Islet precursor cell (in vitro differentiated cells): Measurements from ENCODE around the gene OXSM.

Experiments
- DNase-seq: peaks from one replicate; pipeline ENCODE4 v3.0.0-alpha.2; 2018

Gene OXSM

GRCh38 chr3:25804676-25805075 is 14.8 kb downstream of the OXSM start:
- DNase-seq = no peak

DNA sequence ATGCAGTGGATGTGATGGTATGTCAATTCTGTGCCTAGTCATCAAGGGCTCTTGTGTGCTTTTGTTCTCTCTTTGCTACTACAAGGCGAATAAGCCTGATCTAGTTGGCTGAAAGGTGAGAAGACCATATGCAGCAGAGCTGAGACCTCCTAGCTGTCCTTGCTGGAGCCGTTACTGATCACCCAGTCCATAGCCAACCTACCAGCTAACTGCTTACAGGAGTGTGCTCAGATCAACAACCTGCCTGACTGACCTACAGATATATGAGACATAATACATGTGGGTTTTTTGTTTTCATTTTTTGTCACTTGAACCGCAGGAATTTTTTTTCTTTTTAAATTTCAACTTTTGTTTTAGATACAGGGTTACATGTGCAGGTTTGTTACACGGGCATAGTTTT is 22.8 kb downstream of the OXSM start:
- DNase-seq = no peak

GRCh38 chr3:25817107-25817506 is 27.2 kb downstream of the OXSM start:
- no peak for DNase-seq

DNA sequence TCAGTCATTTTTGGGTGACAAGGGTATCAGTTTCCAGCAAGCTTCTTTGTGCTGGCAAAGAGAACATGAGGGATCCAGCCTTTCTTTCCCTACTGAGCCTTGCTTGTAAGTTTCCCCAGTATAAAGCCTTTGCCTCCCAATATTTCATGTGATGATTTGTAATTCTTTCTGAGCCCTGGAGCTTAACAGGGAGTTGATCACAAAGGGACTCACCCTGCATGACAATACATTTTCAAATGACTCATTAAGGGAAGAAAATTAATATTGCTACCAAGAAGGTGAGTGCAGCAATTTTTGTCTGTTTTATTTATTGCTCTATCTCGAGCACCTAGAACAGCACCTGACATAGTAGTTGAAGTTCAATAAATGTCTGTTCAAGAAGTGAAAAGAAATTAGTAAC is 27.7 kb downstream of the OXSM start:
- no peak for DNase-seq

GRCh38 chr3:25818335-25818734 is 28.4 kb downstream of the OXSM start:
- DNase-seq = no peak

GRCh38 chr3:25820366-25820765 is 30.5 kb downstream of the OXSM start:
- peak; percentile 58 for DNase-seq

GRCh38 chr3:25820816-25821486 is 31.1 kb downstream of the OXSM start:
- no peak for DNase-seq

DNA sequence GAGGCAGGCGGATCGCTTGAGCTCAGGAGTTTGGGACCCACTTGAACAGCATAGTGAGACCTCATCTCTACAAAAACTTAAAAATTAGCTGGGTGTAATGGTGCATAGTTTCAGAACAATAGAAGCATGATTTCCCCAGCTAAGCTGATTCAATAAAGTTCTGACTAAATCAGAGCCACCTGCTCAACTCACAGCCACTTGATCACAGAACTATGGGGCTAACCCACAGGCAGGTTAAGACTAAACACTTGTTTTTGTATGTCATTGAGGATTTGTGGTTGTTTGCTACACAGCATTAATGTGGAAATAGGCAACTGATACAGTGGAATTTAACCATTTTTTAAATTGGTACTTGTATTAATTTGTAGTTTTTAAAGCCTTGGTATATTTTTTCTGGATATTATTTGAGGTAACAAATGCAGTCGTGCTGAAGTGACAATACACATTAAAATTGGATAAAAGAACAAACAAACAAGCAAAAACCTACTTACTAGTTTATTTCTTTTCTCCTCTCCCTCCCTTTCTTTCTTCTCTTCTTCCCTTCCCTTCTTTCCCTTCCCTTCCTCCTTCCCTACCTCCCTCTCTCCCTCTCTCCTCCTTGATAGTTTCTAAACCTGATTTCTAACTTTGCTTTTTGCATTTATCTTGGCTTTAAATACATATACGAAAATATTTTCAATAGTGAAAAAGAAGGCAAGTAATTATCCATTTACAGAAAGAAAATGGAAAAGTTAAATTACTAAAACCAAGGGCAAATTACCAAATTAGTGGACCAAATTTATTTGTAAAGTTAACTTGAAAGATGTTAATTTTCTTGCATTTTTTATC is 32.1 kb downstream of the OXSM start:
- DNase-seq = no peak

- no peak for DNase-seq
Observed at GRCh38 chr3:25823314-25823713, 33.4 kb downstream of the OXSM start.

GRCh38 chr3:25826510-25826909 is 36.6 kb downstream of the OXSM start:
- no peak for DNase-seq

GRCh38 chr3:25830373-25831280 is 40.7 kb downstream of the OXSM start:
- DNase-seq = no peak

GRCh38 chr3:25831578-25831977 is 41.7 kb downstream of the OXSM start:
- DNase-seq = peak; percentile 65

DNA sequence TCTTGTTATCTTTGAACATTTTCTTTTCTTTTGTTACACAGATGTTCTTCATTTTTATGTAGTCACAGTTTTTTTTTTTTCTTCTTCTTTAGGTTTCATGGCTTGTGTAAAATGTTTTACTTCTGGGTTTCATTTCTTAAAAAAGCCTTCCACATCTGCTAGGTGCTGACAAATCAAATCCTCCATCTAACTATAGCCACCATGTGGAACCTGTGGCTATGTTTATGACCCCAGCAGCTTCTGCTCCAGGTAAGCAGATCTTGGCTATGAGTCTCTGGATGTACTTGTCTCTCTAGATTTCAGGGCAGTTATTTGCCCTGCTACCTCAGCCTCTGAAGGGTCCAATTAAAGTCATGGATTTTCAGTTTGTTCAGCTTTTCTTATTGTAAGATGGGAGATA is 44.5 kb downstream of the OXSM start:
- DNase-seq = no peak

DNA sequence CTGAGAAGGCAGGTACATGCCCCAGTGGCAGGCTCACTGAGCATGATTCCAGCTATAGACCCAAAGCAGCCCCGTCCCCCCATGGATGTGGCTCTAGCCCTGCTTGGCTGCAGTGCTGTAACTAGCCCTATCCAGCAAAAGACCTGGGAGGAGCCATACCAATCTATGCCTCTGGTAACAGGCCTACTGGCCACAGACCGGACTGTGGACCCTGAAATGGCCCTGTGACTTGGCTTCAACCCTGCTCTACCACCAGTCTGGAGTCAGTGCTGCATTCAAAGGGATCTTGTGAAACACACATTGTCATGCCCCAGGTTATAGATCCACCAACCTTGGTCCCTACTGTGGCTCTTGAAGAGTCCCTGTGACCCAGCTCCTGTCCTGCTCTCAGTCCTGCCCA is 46.7 kb downstream of the OXSM start:
- no peak for DNase-seq

DNA sequence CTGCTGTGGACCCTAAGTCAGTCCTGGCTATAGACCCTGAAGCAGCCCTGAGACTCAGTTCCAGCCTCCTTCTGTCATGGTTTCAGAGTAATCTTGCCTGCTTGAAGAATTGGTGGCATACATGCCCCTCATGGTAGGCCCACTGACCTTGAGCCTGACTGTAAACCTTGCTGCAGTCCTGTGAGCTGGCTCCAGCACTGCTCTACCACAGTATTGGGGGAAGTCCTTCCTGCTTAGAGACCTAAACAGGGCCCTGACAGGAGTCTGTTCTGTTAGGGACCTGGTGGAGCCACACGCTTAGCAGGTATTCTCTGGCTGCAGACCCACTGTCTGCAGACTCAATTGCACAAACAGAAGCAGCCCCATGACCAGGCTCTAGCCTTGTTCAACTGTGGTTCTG is 47.1 kb downstream of the OXSM start:
- DNase-seq = no peak

- DNase-seq = no peak
Observed at GRCh38 chr3:25840099-25840498, 50.2 kb downstream of the OXSM start.

GRCh38 chr3:25843332-25843731 is 53.4 kb downstream of the OXSM start:
- DNase-seq = no peak
